GM19193 (cell line): ENCODE data around the gene WHAMM.

Experiments used
- POLR2A ChIP-seq: IDR thresholded peaks from 4 replicates; pipeline ENCODE4 v1.6.1; 2011; ENCODE audit not compliant: insufficient read depth, insufficient read length; ENCODE audit errors: extremely low read depth

Gene WHAMM

GRCh38 chr15:82829234-82829633 is 19.8 kb downstream of the WHAMM start:
- no peak for TF ChIP-seq POLR2A

GRCh38 chr15:82830427-82831173 is 21.2 kb downstream of the WHAMM start:
- no peak for TF ChIP-seq POLR2A

GRCh38 chr15:82831894-82832600 is 22.6 kb downstream of the WHAMM start:
- TF ChIP-seq POLR2A = no peak

- no peak for TF ChIP-seq POLR2A
Measured at GRCh38 chr15:82832601-82833361, 23.4 kb downstream of the WHAMM start.

DNA sequence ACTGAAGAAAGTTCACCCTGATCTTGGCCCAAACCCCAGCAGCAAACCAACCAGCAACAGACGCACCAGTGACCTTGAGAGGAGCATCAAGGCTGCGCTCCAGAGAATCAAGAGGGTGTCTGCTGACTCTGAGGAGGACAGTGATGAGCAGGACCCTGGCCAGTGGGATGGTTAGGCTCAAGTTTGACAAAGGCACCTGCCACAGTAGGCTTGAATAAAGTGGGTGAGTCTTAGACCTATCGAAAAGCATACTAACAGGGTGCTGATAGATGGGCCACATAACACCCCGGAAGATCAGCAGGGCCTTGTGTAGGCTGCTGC is 23.9 kb downstream of the WHAMM start:
- TF ChIP-seq POLR2A = no peak

DNA sequence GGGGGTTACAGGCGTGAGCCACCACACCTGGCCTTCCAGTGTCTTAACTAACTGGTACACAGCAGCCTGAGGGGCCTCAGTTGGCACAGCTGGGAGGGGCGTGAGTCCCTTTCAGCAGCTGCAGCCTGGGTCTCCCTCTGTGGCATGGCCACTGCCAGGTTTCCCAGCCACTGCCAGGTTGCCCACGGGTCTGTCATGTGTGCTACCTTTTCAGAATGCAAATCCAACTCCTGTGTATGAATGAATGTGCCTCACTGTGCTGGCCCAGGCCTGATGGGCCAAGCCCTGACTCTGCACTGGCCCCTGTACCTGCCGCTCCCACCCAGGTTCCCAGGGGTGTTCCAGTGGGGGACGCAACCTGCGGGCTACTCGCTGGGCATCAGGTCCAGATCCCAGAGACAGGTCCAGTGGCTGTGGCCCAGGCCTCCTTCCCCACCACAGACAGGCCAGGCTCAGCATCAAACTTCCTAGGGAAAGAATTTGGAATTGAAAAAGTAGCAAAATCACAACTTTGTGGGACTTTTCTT is 26.0 kb downstream of the WHAMM start:
- no peak for TF ChIP-seq POLR2A

GRCh38 chr15:82838096-82838735 is 28.8 kb downstream of the WHAMM start:
- no peak for TF ChIP-seq POLR2A

DNA sequence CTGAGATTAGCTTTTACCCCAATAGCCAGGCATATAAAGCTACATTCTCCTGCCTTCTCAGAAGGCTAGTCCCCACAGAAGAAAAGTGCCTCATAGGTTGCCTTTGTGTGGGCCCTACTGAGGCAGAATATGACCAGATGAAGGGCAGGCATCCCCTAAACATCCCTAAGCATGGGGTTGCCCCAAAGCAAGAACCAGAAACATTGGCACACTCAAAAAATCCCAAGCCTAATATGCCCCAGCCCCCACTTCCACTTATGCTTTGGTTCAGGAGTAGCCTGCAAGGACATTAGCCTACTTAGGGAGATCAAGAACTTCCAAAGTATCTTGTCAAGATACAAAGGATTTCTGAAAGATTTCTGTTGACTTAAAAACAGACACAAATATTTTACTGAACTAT is 29.7 kb downstream of the WHAMM start:
- no peak for TF ChIP-seq POLR2A

GRCh38 chr15:82840166-82840565 is 30.7 kb downstream of the WHAMM start:
- no peak for TF ChIP-seq POLR2A

DNA sequence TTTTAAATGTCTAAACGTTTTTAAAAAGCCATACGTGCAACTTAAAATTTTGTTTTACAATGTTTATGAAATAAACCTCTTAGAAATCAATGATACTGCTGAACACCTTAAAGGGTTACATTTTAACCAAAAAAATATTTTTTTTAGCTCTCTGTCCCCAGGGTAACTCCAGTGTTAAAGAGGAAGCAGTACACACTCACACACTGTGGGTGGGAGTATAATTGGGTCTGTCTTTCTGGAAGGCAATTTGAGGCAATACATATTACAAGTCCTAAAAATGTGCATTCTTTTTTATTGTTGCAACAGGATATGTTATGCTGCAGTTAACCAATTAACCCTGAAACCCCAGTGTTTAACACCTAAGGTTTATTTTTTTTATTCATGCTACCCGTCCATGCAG is 34.1 kb downstream of the WHAMM start:
- TF ChIP-seq POLR2A = no peak

DNA sequence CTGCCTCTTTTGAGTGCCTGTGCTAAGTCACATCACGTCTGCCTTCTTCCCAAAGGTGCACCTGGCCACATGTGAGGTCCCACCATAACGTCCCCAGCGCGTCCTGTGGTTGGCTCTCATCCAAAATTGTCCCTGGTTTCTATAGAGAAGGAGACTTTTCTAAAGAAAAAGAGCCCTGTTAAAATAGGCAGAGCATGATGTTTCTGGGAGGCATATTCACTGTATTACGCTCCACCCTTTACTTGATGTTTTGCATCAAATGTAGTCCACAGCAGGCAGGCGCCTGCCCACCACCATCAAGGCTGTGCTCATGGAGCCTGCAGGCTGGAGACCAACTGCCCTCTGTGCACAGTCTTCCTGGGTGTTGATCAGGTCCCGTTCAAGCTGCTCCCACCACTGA is 36.3 kb downstream of the WHAMM start:
- no peak for TF ChIP-seq POLR2A

DNA sequence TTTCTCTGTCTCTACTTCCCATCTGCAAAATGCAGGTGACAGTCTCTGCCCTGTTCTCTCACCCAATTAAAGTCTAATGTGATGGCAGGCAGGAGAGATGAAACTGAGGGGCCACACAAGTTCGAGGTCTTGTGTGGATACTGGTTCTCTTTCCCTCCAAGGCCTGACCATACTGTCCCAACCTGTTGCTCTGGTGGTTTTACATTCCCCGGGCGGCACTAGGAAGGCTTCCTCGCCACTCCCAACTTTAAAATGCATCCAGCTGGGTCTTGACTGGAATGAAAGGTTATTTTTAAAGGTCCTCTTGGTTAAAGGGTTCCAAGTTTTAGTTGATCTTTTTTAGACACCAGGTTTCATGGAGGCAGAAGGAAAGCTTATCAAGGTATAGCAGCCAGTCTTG is 37.2 kb downstream of the WHAMM start:
- no peak for TF ChIP-seq POLR2A

- TF ChIP-seq POLR2A = no peak
Measured at GRCh38 chr15:82847703-82848102, 38.3 kb downstream of the WHAMM start.

GRCh38 chr15:82848241-82848993 is 39.0 kb downstream of the WHAMM start:
- no peak for TF ChIP-seq POLR2A

- TF ChIP-seq POLR2A = no peak
Measured at GRCh38 chr15:82849556-82850512, 40.4 kb downstream of the WHAMM start.
